K562 (cell line): ENCODE results near the gene HSPB2. TPM values are rescaled to one million over a fixed set of nuclear protein-coding genes. Genes with fewer than 3 reads are reported as not detected.

ENCODE experiments used
- AFF1 ChIP-seq, 2 experiments: fragments of 450-650 bp; IDR thresholded peaks; 2 replicates each; pipeline ENCODE4 v1.6.1; 2018; ENCODE audit warnings: mild to moderate bottlenecking in 2 of 2, low read depth in 1 of 2; ENCODE audit not compliant: partially characterized antibody in 2 of 2
- EHMT2 ChIP-seq: fragments of 450-650 bp; IDR thresholded peaks from 2 replicates; pipeline ENCODE4 v1.6.1; 2018; ENCODE audit warnings: antibody characterized with exemption
- ELF2 ChIP-seq: fragments of 250-450 bp; sonication (Bioruptor Pico); IDR thresholded peaks from 2 replicates; pipeline ENCODE4 v1.5.0; 2021; ENCODE audit warnings: mild to moderate bottlenecking
- MAFG ChIP-seq: fragments of 450-650 bp; conservative IDR thresholded peaks from 2 replicates; pipeline ENCODE4 v1.6.1; 2016; ENCODE audit warnings: missing genetic modification characterization, missing compliant biosample characterization
- NFYB ChIP-seq: IDR thresholded peaks from 2 replicates; pipeline ENCODE4 v1.6.1; 2011; ENCODE audit warnings: mild to moderate bottlenecking, moderate library complexity; ENCODE audit not compliant: insufficient read length; ENCODE audit errors: extremely low read depth
- SAFB2 ChIP-seq: fragments of 200-400 bp; formaldehyde crosslinking; IDR thresholded peaks from 2 replicates; pipeline ENCODE4 v1.6.1; 2018; ENCODE audit warnings: borderline replicate concordance, low read length, low read depth, moderate library complexity; ENCODE audit not compliant: severe bottlenecking
- SPI1 ChIP-seq: IDR thresholded peaks from 2 replicates; pipeline ENCODE4 v1.6.1; 2011; ENCODE audit warnings: low read depth, low read length, control low read depth, borderline replicate concordance
- THRA ChIP-seq: fragments of 450-650 bp; IDR thresholded peaks from 2 replicates; pipeline ENCODE4 v1.6.1; 2017; ENCODE audit warnings: mild to moderate bottlenecking, moderate library complexity
- U2AF1 ChIP-seq: fragments of 200-400 bp; formaldehyde crosslinking; optimal IDR thresholded peaks from 2 replicates; pipeline ENCODE3; 2017; ENCODE audit warnings: mild to moderate bottlenecking, low read depth, low read length, moderate library complexity
- ZBTB40 ChIP-seq, 2 experiments: fragments of 450-650 bp in 1 of 2; sonication (generic) in 1 of 2; formaldehyde crosslinking in 1 of 2; IDR thresholded peaks; 2 replicates each; pipeline versions ENCODE4 v1.7.1 to v1.9.0; 2016 to 2022; ENCODE audit warnings: inconsistent platforms in 1 of 2, mild to moderate bottlenecking in 1 of 2, missing genetic modification reagents in 1 of 2
- polyA plus RNA-seq, 8 experiments: library from polyadenylated mRNA; depleted of rRNA in 4 of 8; stranded (reverse) in 5 of 8; unstranded in 3 of 8; fragments of >200 nt; fragmentation: Nextera tagmentation in 2 of 8; fragmentation: Illumina TruSeq in 1 of 8; extraction: Ambion mirVana in 2 of 8; extraction: Trizol in 1 of 8; gene quantifications; 2 replicates each; pipeline versions ENCODE4 v1.2.1 to v1.2.3, GENCODE V29; 2011 to 2014; ENCODE audit warnings: inconsistent platforms in 1 of 8, missing spikeins in 1 of 8
- total RNA-seq, 7 experiments: library from RNA; depleted of rRNA in 6 of 7; stranded (reverse); fragments of >200 nt in 6 of 7; fragmentation: Illumina TruSeq in 2 of 7; extraction: Trizol in 2 of 7; gene quantifications; 2 replicates each; pipeline versions ENCODE4 v1.2.1 to v1.2.3, GENCODE V29; 2011 to 2021; ENCODE audit warnings: low replicate concordance in 1 of 7

HSPB2 gene
- total and polyA plus RNA-seq, 9 of the 15 experiments (the other 6 are each of a cell fraction or from before 2014, with no cell fraction given) = 0.06 to 0.35 (median 0.11) TPM; not detected in 5

GRCh38 chr11:111910676-111911562 is 1.6 kb upstream of the HSPB2 start (continued):
- no peak for TF ChIP-seq ZBTB40 (IDR thresholded peaks at IDR 0.05)
- no peak for TF ChIP-seq ZBTB40 (CRISPR knock-in tag; IDR thresholded peaks at IDR 0.05)
- TF ChIP-seq ELF2 (CRISPR knock-in tag) = no peak
- no peak for TF ChIP-seq MAFG (tag)
- TF ChIP-seq THRA = no peak
- no peak for TF ChIP-seq SAFB2
- no peak for TF ChIP-seq SPI1
- peak; percentile 93 for TF ChIP-seq EHMT2
- no peak for TF ChIP-seq U2AF1
- no peak for TF ChIP-seq NFYB
- TF ChIP-seq AFF1 (IDR thresholded peaks at IDR 0.05; ENCODE audit: low read depth in 1 of 2, partially characterized antibody in 2 of 2) = no peak
